Brain microvascular endothelial cell (primary cell): ENCODE data around the gene SEC22C.

Experiments
- DNase-seq: peaks from one replicate; pipeline ENCODE4 v3.0.0-alpha.2; 2020
- H3K27ac ChIP-seq: fragments of 250-450 bp; sonication (Bioruptor Pico); 2 replicates; pipeline ENCODE4 v1.5.1; 2020; ENCODE audit warnings: mild to moderate bottlenecking, moderate library complexity
- H3K27me3 ChIP-seq: fragments of 250-450 bp; sonication (Bioruptor Pico); replicated peaks from 2 replicates; pipeline ENCODE4 v1.5.1; 2020; ENCODE audit warnings: mild to moderate bottlenecking
- H3K36me3 ChIP-seq: fragments of 250-450 bp; sonication (Bioruptor Pico); replicated peaks from 2 replicates; pipeline ENCODE4 v1.5.1; 2020; ENCODE audit warnings: mild to moderate bottlenecking
- H3K4me3 ChIP-seq: 2 replicates; pipeline ENCODE4 v1.5.1; 2011; ENCODE audit warnings: low read depth, mild to moderate bottlenecking, control low read depth, low read length, moderate library complexity
- CTCF ChIP-seq: IDR thresholded peaks from 2 replicates; pipeline ENCODE4 v1.5.1; 2011; ENCODE audit warnings: low read depth, mild to moderate bottlenecking, moderate library complexity, low read length, control low read depth, inconsistent platforms; ENCODE audit errors: missing control alignments
- in situ Hi-C: cut with HindIII; loops from 2 replicates; pipeline ENCODE4 v1.10.0; 2017; ENCODE audit warnings: low sequenced_read_pairs, low pct_ligation_motif_present

Gene SEC22C

GRCh38 chr3:42531470-42531869 is 50.3 kb downstream of the SEC22C start:
- in situ Hi-C loops: no loop called here
- Histone ChIP-seq H3K36me3 (no peaks in the 10 kb centered on the region), H3K4me3 (no peak overlapping the region)

GRCh38 chr3:42530073-42530472 is 51.7 kb downstream of the SEC22C start:
- no peaks in the 10 kb centered on the region for H3K36me3 ChIP-seq
- H3K27ac ChIP-seq: no peak overlapping the region
- H3K27me3 ChIP-seq: no peaks in the 10 kb centered on the region
- no peak overlapping the region for H3K4me3 ChIP-seq
- TF ChIP-seq CTCF: no peak
- in situ Hi-C loops: no loop called here
- DNase-seq: no peak

More at GRCh38 chr3:42531470-42531869, 50.3 kb downstream of the SEC22C start:
- Histone ChIP-seq H3K27me3 (no peaks in the 10 kb centered on the region), H3K27ac (no peak overlapping the region)
- TF ChIP-seq CTCF: no peak
- no peak for DNase-seq

- no peak for TF ChIP-seq CTCF
- Histone ChIP-seq H3K27me3 (no peaks in the 10 kb centered on the region), H3K4me3 (no peak overlapping the region), H3K27ac (no peak overlapping the region), H3K36me3 (no peaks in the 10 kb centered on the region)
- DNase-seq: no peak
- in situ Hi-C loops: no loop called here
Measured at GRCh38 chr3:42529468-42529867, 52.3 kb downstream of the SEC22C start.

GRCh38 chr3:42527368-42527917 is 54.3 kb downstream of the SEC22C start:
- no peaks in the 10 kb centered on the region for H3K36me3 ChIP-seq
- in situ Hi-C loops: no loop called here
- no peak for TF ChIP-seq CTCF
- no peak for DNase-seq
- no peak overlapping the region for H3K27ac ChIP-seq
- H3K4me3 ChIP-seq: no peak overlapping the region
- H3K27me3 ChIP-seq: no peaks in the 10 kb centered on the region

- no peak for TF ChIP-seq CTCF
- no peak for DNase-seq
- no peaks in the 10 kb centered on the region for H3K36me3 ChIP-seq
- in situ Hi-C loops: no loop called here
- H3K27ac ChIP-seq: no peak overlapping the region
- H3K27me3 ChIP-seq: no peaks in the 10 kb centered on the region
- no peak overlapping the region for H3K4me3 ChIP-seq
Measured at GRCh38 chr3:42526616-42527367, 55.0 kb downstream of the SEC22C start.
